Measurements from ENCODE around the gene NT5C2. TPM values are rescaled to one million over a fixed set of nuclear protein-coding genes. Genes with fewer than 3 reads are reported as not detected.

The NT5C2 gene
- total and polyA plus RNA-seq, 2 of the 4 experiments (the other 2 are of a cell fraction), result 60.0 to 65.1 TPM

- Histone ChIP-seq H2BK20ac (ENCODE audit: low read depth, low read length) (no peak overlapping the region), H4K20me1 (ENCODE audit: insufficient read depth, low read length) (peaks cover 32% of the 10 kb centered on the region; the same call in 1 of the 2 replicates), H4K91ac (ENCODE audit: insufficient read depth, low read depth, low read length) (peak overlapping the region; percentile 57), H3K27me3 (ENCODE audit: control insufficient read depth, insufficient read depth, low read length) (no peaks in the 10 kb centered on the region), H3K4me1 (ENCODE audit: control insufficient read depth, insufficient read depth, low read length) (peaks cover 16% of the 10 kb centered on the region), H3K9me1 (ENCODE audit: insufficient read depth, low read length) (peaks cover 18% of the 10 kb centered on the region), H2BK120ac (ENCODE audit: low read depth, low read length) (peak overlapping the region; percentile 10; the same call in 1 of the 2 replicates), H3K79me1 (ENCODE audit: low read depth in 1 of 2, low read length in 2 of 2) (peaks cover 0 to 37% of the 10 kb centered on the region in 2 experiments; a peak in 2 of 4 replicates), H3K4me3 (ENCODE audit: insufficient read depth, low read depth, low read length) (peak overlapping the region; percentile 92), H3K9ac (ENCODE audit: low read depth, low read length) (peak overlapping the region; percentile 96), H3K9me3 (ENCODE audit: control insufficient read depth, insufficient read depth, low read length) (no peaks in the 10 kb centered on the region), H3K18ac (ENCODE audit: low read depth, low read length) (peak overlapping the region; percentile 54), H3K56ac (ENCODE audit: extremely low read depth, insufficient read depth, low read length) (peak overlapping the region; percentile 86), H2BK5ac (ENCODE audit: low read depth, low read length, poor library complexity, severe bottlenecking) (peak overlapping the region; percentile 87), H3K4me2 (ENCODE audit: low read depth, low read length) (peak overlapping the region; percentile 92), H3K27ac (ENCODE audit: insufficient read depth, low read length) (peak overlapping the region; percentile 98), H3K14ac (replicated peaks; ENCODE audit: low read depth, low read length) (peak overlapping the region; percentile 86), H2BK15ac (ENCODE audit: low read depth, low read length) (peak overlapping the region; percentile 8; the same call in 1 of the 3 replicates), H3K36me3 (ENCODE audit: control insufficient read depth, insufficient read depth, low read length) (no peaks in the 10 kb centered on the region), H3K4ac (ENCODE audit: low read depth, low read length) (peak overlapping the region; percentile 64), H2AK9ac (replicated peaks; ENCODE audit: low read depth, low read length, poor library complexity) (peak overlapping the region; percentile 93), H3K23ac (ENCODE audit: low read depth, low read length) (peak overlapping the region; percentile 82), H4K5ac (ENCODE audit: low read depth, low read length) (peak overlapping the region; percentile 71), H2AFZ (replicated peaks; ENCODE audit: low read length, poor library complexity) (peak overlapping the region; percentile 88), H2AK5ac (ENCODE audit: low read depth, low read length) (peak overlapping the region; percentile 20), H4K8ac (ENCODE audit: low read depth in 2 of 2, low read length in 2 of 2) (peak overlapping the region; percentile 51 to 73)
- in situ Hi-C loops (cut with MboI; ENCODE audit: low sequenced_read_pairs), result loop anchor here (5.0 kb wide), 1 partner anchor 40 kb away; no protein-coding TSS in a partner anchor
- TF ChIP-seq CEBPB (IDR thresholded peaks at IDR 0.05; ENCODE audit: low read depth, low read length) (peak; percentile 44; the same call in 1 of the 2 replicates), ELK1 (IDR thresholded peaks at IDR 0.05; ENCODE audit: borderline replicate concordance, low read depth, low read length) (no peak)
- BruUV-seq (replicated peaks), result no TSS peak
- ChIA-PET CTCF (interaction anchor here (0.6 to 2.4 kb wide), 4 partner anchors 46 to 485 kb away, joined by 3 to 6 read pairs (median 5); no protein-coding TSS in a partner anchor), POLR2A (ENCODE audit: unreplicated experiment) (interaction anchor here (0.6 to 1.3 kb wide), 3 partner anchors 39 to 56 kb away, joined by 3 to 4 read pairs (median 3); no protein-coding TSS in a partner anchor)
- 1% methylated on average over 28 of the region's 62 CpGs; no CpG with 5 or more reads in 1 of the 2 experiments for WGBS, 2 experiments (ENCODE audit: extremely low coverage in 2 of 2, insufficient read length in 1 of 2)
- dilution Hi-C loops (cut with HindIII; ENCODE audit: low sequenced_read_pairs, unreplicated experiment), result no loop called here
- peak; percentile 62 for ATAC-seq (ENCODE audit: low read depth)
- peak; percentile 75 for DNase-seq
- intact Hi-C loops (cut with micrococcal nuclease), result loop anchor here (1.0 to 2.0 kb wide), 3 partner anchors 39 to 274 kb away; partner anchors contain the start of genes CNNM2 and RPEL1
Observed at GRCh38 chr10:103192451-103193106, 493 bp downstream of the NT5C2 start.

All from IMR-90 (cell line).